HG02973 (cell line): Measurements from ENCODE around the gene GMNC.
"Not testable (repeated sequence)": the region's sequence is repeated elsewhere in the genome, so short reads cannot be mapped to it uniquely, and the experiment has no call there.

Source experiments
- ATAC-seq: cut with Tn5 transposase; IDR thresholded peaks from one replicate; pipeline ENCODE4 v1.9.1; 2021; ENCODE audit warnings: moderate library complexity; ENCODE audit not compliant: unreplicated experiment

The GMNC gene, protein sequence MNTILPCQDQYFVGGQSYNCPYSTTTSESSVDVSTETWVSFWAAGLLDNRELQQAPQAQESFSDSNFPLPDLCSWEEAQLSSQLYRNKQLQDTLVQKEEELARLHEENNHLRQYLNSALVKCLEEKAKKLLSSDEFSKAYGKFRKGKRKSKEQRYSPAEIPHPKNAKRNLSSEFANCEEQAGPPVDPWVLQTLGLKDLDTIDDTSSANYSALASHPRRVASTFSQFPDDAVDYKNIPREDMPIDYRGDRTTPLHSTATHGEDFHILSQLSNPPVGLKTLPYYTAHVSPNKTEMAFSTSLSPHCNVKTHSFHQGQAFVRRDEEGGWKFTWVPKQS

GRCh38 chr3:190862209-190863118 lies at the start of gene GMNC:
TSS of gene GMNC (minus strand) at chr3:190862694. CDS start at chr3:190862615, 79 bp downstream.
- peak; percentile 83 for ATAC-seq

- no peak for ATAC-seq
These were observed 48.9 kb upstream of the GMNC start for GRCh38 chr3:190911382-190911781.

- no peak for ATAC-seq
These were observed 47.4 kb upstream of the GMNC start for GRCh38 chr3:190909908-190910307.

DNA sequence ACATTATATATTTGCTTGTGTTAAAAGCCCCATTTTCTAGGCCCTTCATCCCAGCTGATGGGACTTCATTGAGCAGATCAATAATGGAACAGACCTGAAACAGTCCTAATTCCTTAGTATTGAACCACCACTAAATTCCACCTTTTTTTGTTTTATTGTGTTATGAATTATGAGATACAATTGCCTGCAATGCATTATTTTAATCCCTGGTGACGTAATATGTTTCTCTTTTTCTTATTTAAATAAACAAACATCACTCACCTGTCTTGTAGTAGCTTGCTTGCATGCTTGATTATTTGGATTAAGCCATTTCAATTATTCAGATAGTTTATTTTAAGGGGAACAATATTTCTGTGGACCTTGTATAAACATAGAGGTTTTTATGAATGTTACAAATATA lies 40.7 kb upstream of the GMNC start:
- ATAC-seq: no peak

- no peak for ATAC-seq
These were observed 39.8 kb upstream of the GMNC start for GRCh38 chr3:190902292-190902691.

DNA sequence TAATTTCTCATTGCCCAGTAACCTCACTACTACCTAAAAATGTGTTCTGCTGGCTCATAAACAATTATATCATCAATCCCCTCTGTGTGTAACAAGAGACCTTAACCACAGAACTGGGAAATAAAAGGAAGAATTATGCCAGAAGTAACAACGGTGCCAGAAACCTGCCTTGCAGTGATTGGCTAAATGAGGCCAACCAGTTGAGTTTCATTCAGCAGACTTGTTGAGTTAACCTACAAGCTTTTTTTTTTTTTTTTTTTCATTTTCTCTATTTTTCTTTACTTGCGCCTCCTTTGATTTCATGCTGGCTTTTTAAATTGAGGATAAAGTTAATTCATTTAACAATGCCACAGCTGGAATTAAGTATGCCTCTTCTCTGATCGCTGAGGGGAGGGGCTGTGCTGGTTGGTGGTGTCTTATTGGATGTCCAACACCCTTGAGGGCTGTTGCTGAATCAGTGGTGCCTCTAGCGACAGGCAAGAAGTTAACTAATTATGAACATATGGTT lies 30.0 kb upstream of the GMNC start:
- no peak for ATAC-seq

DNA sequence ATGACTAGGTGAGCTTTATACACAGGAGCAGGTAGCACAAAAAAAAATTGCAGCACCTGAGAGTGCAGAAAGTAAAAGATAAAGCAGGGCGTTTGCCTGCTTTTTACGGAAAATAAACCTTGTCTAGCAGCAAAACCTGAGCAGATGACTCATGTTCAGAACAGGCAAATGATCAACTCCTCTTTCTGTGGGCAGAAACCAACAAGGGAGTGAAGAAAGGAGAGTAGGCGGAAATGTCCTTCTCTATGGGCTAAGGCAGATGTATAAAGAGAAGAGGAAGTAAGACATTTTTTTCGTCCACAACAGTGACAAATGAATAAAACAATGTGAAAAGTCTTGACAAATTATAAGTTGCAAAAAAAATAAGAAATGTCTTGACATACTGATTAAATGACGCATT lies 24.5 kb upstream of the GMNC start:
- peak; percentile 84 for ATAC-seq

DNA sequence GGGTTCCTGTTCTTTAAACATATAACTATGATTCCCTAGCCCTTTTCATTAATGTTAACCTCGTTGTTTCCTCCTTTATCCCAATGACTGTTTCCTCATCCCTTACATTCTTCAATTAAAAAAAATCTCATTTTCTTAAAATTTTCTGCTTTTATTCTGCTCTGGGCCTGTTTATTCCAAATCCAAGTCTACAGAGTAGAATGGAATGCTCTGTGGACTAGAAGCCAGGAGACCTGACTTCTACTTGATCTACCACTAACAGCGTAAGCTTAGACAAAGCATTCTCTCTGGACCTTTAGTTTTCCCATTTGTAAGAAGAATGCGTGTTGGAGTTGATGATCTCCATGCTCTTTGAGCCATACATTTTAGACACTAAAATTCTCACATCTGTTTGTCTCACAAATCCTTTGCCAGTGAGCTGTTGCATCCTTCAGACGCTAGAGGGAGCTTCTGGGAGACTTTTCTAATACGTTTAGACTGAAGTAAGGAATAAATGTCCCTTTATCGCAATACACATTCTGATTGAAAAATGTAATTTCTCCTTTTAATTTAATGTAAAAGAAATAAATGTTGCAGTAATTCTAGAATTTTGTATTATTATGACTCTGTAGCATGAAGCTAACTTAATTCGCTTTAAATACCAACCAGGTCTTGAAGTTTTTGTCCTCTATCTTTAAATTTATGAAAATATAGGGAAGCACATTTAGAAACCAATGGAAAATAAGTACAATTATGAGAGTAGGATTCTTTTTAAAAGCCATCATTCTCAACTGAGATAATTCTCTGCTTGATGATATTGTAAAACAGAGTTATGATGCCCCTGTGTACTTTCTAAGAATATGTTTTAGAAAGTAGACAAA lies 21.7 kb upstream of the GMNC start:
- ATAC-seq: peak; percentile 82

GRCh38 chr3:190883141-190883540 lies 20.6 kb upstream of the GMNC start:
- ATAC-seq: no peak

GRCh38 chr3:190877925-190878324 lies 15.4 kb upstream of the GMNC start:
- no peak for ATAC-seq

DNA sequence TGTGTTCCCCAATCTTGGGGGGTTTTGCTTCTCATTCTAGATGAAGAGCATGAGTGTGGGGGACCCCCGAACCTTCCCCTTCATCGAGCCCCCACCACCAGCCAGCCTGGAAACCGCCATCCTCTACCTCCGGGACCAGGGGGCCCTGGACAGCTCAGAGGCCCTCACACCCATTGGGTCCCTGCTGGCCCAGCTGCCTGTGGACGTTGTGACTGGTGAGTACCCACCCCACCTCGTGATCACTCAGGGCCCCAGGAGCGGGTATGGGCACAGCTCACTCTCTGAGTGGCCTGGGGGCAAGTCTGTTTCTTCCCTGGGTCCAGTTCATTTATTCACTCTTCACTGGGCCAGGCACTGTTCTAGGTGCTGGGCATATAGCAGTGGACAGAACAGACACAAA lies 13.9 kb upstream of the GMNC start:
- not testable (repeated sequence) for ATAC-seq

- ATAC-seq: not testable (repeated sequence)
These were observed 12.6 kb upstream of the GMNC start for GRCh38 chr3:190875061-190875460.

DNA sequence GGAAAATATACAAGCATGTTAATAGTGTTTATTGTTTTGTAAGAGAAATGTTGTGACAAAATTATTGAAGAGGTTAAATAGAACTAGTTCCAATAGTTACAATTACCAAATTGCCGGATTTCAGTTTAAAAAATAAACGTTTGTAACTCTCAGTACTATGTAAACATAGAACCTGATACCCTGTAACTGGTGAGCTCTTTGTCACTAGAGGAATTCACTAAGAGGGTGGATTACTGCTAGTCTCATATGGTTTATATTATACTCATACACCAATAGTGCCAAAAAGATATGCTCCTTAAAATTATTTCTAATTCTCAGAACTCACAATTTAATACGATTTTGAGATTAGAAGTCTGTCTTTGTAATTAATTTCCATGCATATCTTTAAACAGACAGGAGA lies 7.6 kb upstream of the GMNC start:
- ATAC-seq: no peak

GRCh38 chr3:190867071-190867470 lies 4.6 kb upstream of the GMNC start:
- no peak for ATAC-seq

GRCh38 chr3:190865828-190866227 lies 3.3 kb upstream of the GMNC start:
- ATAC-seq: no peak

GRCh38 chr3:190865419-190865818 lies 2.9 kb upstream of the GMNC start:
- ATAC-seq: peak; percentile 57

DNA sequence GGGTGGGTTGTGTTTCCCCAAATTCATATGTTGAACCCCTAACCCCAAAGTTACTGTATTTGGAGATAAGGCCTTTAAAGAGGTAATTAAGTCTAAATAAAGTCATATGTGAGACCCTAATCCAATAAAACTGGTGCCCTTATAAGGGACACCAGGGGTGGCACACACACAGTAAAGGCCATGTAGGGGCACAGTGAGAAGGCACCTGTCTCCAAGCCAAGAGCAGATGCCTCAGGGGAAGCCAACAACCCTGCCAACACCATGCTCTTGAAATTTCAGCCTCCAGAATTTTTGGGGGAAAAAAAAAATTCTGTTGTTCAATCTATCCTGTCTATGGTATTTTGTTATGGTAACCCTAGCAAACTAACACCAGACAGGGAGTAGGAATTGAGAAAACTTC lies 1.5 kb upstream of the GMNC start:
- ATAC-seq: no peak

GRCh38 chr3:190863119-190863465 lies 598 bp upstream of the GMNC start:
- no peak for ATAC-seq

- no peak for ATAC-seq
These were observed 2.0 kb downstream of the GMNC start for GRCh38 chr3:190860521-190860920.

GRCh38 chr3:190855151-190855550 lies 7.3 kb downstream of the GMNC start:
- no peak for ATAC-seq

- ATAC-seq: no peak
These were observed 8.4 kb downstream of the GMNC start for GRCh38 chr3:190854062-190854461.
